Left ventricle myocardium inferior (tissue), 1 donor: ENCODE data around the gene PMM2. TPM values are rescaled to one million over a fixed set of nuclear protein-coding genes. Genes with fewer than 3 reads are reported as not detected.

Experiments used
- DNase-seq: peaks from one replicate; pipeline ENCODE4 v3.0.0-alpha.2; 2020
- H3K27ac ChIP-seq: fragments of 200-600 bp; replicated peaks from 2 replicates; pipeline ENCODE4 v1.8.0; 2021
- H3K27me3 ChIP-seq: fragments of 200-600 bp; 2 replicates; pipeline ENCODE4 v1.8.0; 2021; ENCODE audit warnings: low read depth
- H3K36me3 ChIP-seq: fragments of 200-600 bp; 2 replicates; pipeline ENCODE4 v1.8.0; 2021
- H3K4me1 ChIP-seq: fragments of 200-600 bp; 2 replicates; pipeline ENCODE4 v1.8.0; 2021
- H3K4me3 ChIP-seq: fragments of 200-600 bp; 2 replicates; pipeline ENCODE4 v1.8.0; 2021; ENCODE audit warnings: mild to moderate bottlenecking, moderate library complexity
- H3K9me3 ChIP-seq: fragments of 200-600 bp; replicated peaks from 2 replicates; pipeline ENCODE4 v1.8.0; 2021
- CTCF ChIP-seq: fragments of 200-600 bp; IDR thresholded peaks from 2 replicates; pipeline ENCODE4 v1.8.0; 2021; ENCODE audit warnings: antibody characterized with exemption, mild to moderate bottlenecking, borderline replicate concordance
- intact Hi-C: fragments of 100-400 bp; cut with micrococcal nuclease; formaldehyde crosslinking; loops from one replicate; pipeline ENCODE4 v1.11.0; 2022
- total RNA-seq: library from RNA; stranded (reverse); fragmentation: NEBNext Ultra II Directional; extraction: Animal tissue kit (Norgen Biotek cat#: 25700); gene quantifications from one replicate; pipeline ENCODE4 v1.2.1, GENCODE V29; 2021
- donor health status: DM: no; HTN: yes; CAD: no; lungs with severe emphysema.

The PMM2 gene
- total RNA-seq, 1 donor from 2014 or later: 13.7 TPM

GRCh38 chr16:8763899-8764298, 33.7 kb upstream of the PMM2 start:
- no peaks in the 10 kb centered on the region for H3K9me3 ChIP-seq
- intact Hi-C loops: no loop called here
- DNase-seq: no peak
- peaks cover 10% of the 10 kb centered on the region for H3K36me3 ChIP-seq
- no peak overlapping the region for H3K4me3 ChIP-seq
- H3K4me1 ChIP-seq: no peaks in the 10 kb centered on the region
- H3K27me3 ChIP-seq: no peaks in the 10 kb centered on the region
- no peak for TF ChIP-seq CTCF
- no peak overlapping the region for H3K27ac ChIP-seq

GRCh38 chr16:8764525-8765250, 33.0 kb upstream of the PMM2 start:
- intact Hi-C loops: no loop called here
- Histone ChIP-seq H3K27me3 (no peaks in the 10 kb centered on the region), H3K4me1 (no peaks in the 10 kb centered on the region), H3K36me3 (peaks cover 11% of the 10 kb centered on the region), H3K9me3 (no peaks in the 10 kb centered on the region), H3K4me3 (no peak overlapping the region), H3K27ac (no peak overlapping the region)
- DNase-seq: no peak
- TF ChIP-seq CTCF: no peak

GRCh38 chr16:8767176-8767575, 30.5 kb upstream of the PMM2 start:
- DNase-seq: no peak
- intact Hi-C loops: no loop called here
- no peak overlapping the region for H3K27ac ChIP-seq
- H3K36me3 ChIP-seq: peaks cover 11% of the 10 kb centered on the region
- no peaks in the 10 kb centered on the region for H3K9me3 ChIP-seq
- no peak overlapping the region for H3K4me3 ChIP-seq
- TF ChIP-seq CTCF: no peak
- no peaks in the 10 kb centered on the region for H3K27me3 ChIP-seq
- H3K4me1 ChIP-seq: no peaks in the 10 kb centered on the region

GRCh38 chr16:8768283-8768682, 29.4 kb upstream of the PMM2 start:
- Histone ChIP-seq H3K27ac (no peak overlapping the region), H3K27me3 (no peaks in the 10 kb centered on the region), H3K9me3 (no peaks in the 10 kb centered on the region), H3K4me3 (no peak overlapping the region), H3K4me1 (no peaks in the 10 kb centered on the region), H3K36me3 (peaks cover 16% of the 10 kb centered on the region)
- no peak for DNase-seq
- intact Hi-C loops: no loop called here
- no peak for TF ChIP-seq CTCF

GRCh38 chr16:8768692-8769091, 28.9 kb upstream of the PMM2 start:
- no peaks in the 10 kb centered on the region for H3K9me3 ChIP-seq
- no peak overlapping the region for H3K4me3 ChIP-seq
- TF ChIP-seq CTCF: no peak
- H3K27ac ChIP-seq: no peak overlapping the region
- peaks cover 16% of the 10 kb centered on the region for H3K36me3 ChIP-seq
- no peaks in the 10 kb centered on the region for H3K4me1 ChIP-seq
- DNase-seq: no peak
- H3K27me3 ChIP-seq: no peaks in the 10 kb centered on the region
- intact Hi-C loops: no loop called here

- Histone ChIP-seq H3K4me3 (no peak overlapping the region), H3K9me3 (no peaks in the 10 kb centered on the region), H3K36me3 (peaks cover 20% of the 10 kb centered on the region), H3K4me1 (no peaks in the 10 kb centered on the region), H3K27me3 (no peaks in the 10 kb centered on the region), H3K27ac (no peak overlapping the region)
- no peak for TF ChIP-seq CTCF
- no peak for DNase-seq
- intact Hi-C loops: no loop called here
Observed at GRCh38 chr16:8773537-8773936, 24.1 kb upstream of the PMM2 start.
